Activated T-cell treated with anti-CD3 and anti-CD28 coated beads, Interleukin-2, amount 50 U/mL, for 72 hours (primary cell): Measurements from ENCODE around the gene NBAS. TPM values are rescaled to one million over a fixed set of nuclear protein-coding genes. Genes with fewer than 3 reads are reported as not detected.

Source experiments
- ATAC-seq, 2 donors: fragments of 150-1000 bp; cut with Tn5 transposase; replicated peaks in 1 of 2; 2 replicates each; pipeline ENCODE4 v1.10.0; 2021; ENCODE audit warnings: moderate library complexity in 2 of 2, mild to moderate bottlenecking in 1 of 2
- DNase-seq, 2 donors: peaks; one replicate each; pipeline ENCODE4 v3.0.0; 2021 to 2022; ENCODE audit warnings: mixed read lengths in 1 of 2
- H3K27ac Mint-ChIP-seq: one replicate; pipeline ENCODE4 v1.8.0; 2022; ENCODE audit warnings: mild to moderate bottlenecking, moderate library complexity, mixed read lengths
- H3K27me3 Mint-ChIP-seq: one replicate; pipeline ENCODE4 v1.8.0; 2022; ENCODE audit warnings: low read depth, mixed read lengths
- H3K36me3 Mint-ChIP-seq, 2 donors: one replicate each; pipeline ENCODE4 v1.8.0; 2022; ENCODE audit warnings: mixed read lengths in 2 of 2, mild to moderate bottlenecking in 1 of 2; ENCODE audit not compliant: insufficient read depth in 2 of 2
- H3K4me1 Mint-ChIP-seq: one replicate; pipeline ENCODE4 v1.8.0; 2022; ENCODE audit warnings: low read depth, mixed read lengths
- H3K4me3 Mint-ChIP-seq, 2 donors: one replicate each; pipeline ENCODE4 v1.8.0; 2022; ENCODE audit warnings: mild to moderate bottlenecking in 2 of 2, mixed read lengths in 2 of 2, moderate library complexity in 2 of 2
- H3K9me3 Mint-ChIP-seq, 2 donors: one replicate each; pipeline ENCODE4 v1.8.0; 2022; ENCODE audit warnings: mixed read lengths in 2 of 2
- total RNA-seq, 2 donors: library from RNA; stranded (reverse); gene quantifications; one replicate each; pipeline ENCODE4 v1.2.3, GENCODE V29; 2022

NBAS gene
- total RNA-seq, 2 donors from 2014 or later: 45.9 to 50.8 TPM

DNA sequence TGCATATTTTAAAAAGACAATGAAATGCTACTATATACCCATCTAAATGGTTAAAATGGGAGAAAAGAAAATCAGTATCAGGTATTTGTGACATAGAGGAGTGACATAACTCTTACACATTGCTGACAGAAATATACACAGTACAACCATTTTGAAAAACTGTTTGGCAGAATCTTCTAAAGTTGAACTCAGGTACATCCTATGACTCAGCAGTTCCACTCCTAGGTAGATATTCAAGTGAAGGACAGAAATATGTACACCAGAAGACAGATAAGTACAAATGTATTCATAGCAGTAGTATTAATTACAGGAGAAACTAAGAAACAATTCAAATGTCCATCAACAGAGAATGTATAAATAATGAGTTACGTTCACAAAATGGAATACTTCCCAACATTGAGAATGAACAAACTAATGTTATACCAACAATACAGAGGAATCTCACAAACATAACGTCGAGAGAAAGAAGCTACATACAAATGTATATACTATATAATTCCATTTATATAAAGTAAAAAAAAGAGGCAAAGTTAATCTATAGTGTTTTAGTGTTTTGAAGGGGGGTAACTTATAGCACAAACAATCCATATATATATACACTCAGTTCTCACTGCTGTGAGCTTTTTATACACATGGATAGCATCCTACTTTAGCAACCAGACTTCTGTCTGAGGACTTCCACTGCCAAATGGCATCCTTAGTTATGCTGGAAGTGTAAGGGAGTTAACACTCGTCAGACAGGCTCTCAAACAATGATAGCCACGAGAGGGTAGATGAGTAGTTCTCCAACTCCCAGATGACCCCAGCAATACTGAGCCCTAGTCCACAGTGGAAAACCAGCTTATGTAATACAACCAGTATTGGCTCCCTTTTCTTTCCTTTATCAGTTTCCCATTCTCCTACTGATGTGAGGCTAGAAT, 172.5 kb downstream of the NBAS start:
- Mint-ChIP-seq H3K27me3 (no peaks in the 10 kb centered on the region), H3K9me3 (no peaks in the 10 kb centered on the region), H3K27ac (no peak overlapping the region), H3K36me3 (peaks cover 0 to 5% of the 10 kb centered on the region in 2 donors), H3K4me3 (no peak overlapping the region), H3K4me1 (no peaks in the 10 kb centered on the region)
- ATAC-seq (no peak), DNase-seq (no peak)

DNA sequence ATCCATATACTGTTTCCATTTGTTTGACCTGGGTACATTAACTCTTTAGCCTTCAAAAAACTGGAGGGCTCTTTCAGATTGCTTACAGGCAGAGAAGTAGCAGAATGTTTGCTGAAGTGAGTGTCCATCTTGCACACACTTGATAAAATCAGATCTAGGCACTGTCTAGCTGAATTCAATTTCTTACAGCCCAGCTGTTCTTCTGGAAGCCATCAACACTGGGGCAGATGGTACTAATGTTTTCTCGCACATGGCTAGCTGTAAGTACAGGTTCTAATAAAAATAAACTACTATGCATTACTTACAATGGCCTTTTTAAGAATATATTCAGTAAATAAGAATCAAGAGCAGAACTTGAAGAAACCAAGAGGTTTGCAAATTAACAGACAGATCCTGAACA, 175.9 kb downstream of the NBAS start:
- Mint-ChIP-seq H3K36me3 (peaks cover 3 to 10% of the 10 kb centered on the region in 2 donors), H3K4me1 (no peaks in the 10 kb centered on the region)

DNA sequence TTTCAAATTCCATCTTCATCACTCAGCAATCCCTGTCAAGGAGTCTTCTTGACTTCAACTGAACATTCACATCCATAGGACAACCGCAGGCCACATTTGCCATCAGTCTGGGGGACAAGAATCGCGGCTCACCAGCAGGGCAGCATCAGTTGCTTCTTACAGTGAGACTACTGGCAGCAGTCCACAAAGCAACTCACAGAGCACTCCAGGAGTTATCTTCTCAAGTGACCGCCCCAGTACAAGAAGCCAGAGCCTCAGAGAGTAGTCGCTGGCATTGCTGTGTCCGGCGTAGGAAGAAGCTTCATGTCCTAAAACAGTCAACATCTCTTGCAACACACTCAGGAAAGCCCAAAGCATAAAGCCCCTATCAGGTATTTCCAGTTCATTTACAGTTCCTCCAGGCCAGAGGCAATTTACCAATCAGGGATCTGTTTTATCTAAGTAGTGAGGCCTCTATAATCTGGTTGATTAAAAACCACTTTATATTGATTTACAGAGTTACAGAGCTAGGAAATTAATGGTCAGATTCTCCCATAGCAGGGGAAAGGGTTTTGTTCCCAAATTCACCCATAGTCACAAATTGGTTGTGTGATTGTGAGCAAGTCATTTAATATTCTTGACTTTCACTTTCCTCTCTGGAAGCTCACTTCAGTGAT, 177.3 kb downstream of the NBAS start:
- Mint-ChIP-seq H3K4me1 (peaks cover 8% of the 10 kb centered on the region), H3K9me3 (no peaks in the 10 kb centered on the region), H3K36me3 (peaks cover 3 to 10% of the 10 kb centered on the region in 2 donors), H3K27ac (no peak overlapping the region), H3K4me3 (no peak overlapping the region), H3K27me3 (no peaks in the 10 kb centered on the region)
- ATAC-seq (no peak), DNase-seq (no peak)

More for the DNA sequence above, 175.9 kb downstream of the NBAS start:
- ATAC-seq (no peak), DNase-seq (no peak)
- H3K27ac Mint-ChIP-seq: no peak overlapping the region
- no peaks in the 10 kb centered on the region for H3K9me3 Mint-ChIP-seq
- H3K4me3 Mint-ChIP-seq: no peak overlapping the region
- no peaks in the 10 kb centered on the region for H3K27me3 Mint-ChIP-seq

DNA sequence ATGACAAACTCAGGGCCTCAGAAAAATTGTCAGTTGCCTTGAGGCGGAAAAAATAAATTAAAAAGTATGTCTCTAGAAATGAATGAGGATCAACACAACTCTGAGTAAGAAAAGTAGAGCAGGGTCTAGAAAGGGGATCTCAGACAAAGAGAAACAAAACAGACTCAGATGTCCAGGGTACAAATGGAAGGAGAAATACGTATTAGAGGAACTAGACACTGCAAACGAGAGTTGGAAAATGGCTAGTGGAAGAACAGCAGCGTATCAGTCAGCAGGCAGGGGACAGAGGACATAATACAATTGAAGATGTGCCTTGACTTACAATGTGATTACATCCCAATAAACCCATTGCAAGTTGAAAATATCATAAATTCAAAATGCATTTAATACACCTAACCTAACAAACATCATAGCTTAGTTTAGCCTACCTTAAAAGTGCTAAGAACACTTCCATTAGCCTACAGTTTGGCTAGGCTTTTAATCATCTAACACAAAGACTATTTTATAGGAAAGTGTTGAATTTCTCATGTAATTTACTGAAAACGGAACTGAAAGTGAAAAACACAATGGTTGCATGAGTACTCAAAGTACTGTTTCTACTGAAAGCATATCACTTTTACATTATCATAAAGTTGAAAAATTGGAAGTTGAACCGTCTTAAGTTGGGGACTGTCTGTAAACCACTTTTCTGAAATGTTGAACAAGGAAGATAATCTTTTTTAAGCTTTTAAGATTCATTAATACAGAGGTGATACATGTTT, 182.8 kb downstream of the NBAS start:
- ATAC-seq (peak; percentile 72), DNase-seq (no peak)
- H3K4me1 Mint-ChIP-seq: peaks cover 30% of the 10 kb centered on the region
- peak overlapping the region; percentile 43 for H3K27ac Mint-ChIP-seq
- no peaks in the 10 kb centered on the region for H3K27me3 Mint-ChIP-seq
- H3K9me3 Mint-ChIP-seq: no peaks in the 10 kb centered on the region
- peaks cover 7 to 13% of the 10 kb centered on the region in 2 donors for H3K36me3 Mint-ChIP-seq
- H3K4me3 Mint-ChIP-seq: peak overlapping the region; percentile 28 to 61

DNA sequence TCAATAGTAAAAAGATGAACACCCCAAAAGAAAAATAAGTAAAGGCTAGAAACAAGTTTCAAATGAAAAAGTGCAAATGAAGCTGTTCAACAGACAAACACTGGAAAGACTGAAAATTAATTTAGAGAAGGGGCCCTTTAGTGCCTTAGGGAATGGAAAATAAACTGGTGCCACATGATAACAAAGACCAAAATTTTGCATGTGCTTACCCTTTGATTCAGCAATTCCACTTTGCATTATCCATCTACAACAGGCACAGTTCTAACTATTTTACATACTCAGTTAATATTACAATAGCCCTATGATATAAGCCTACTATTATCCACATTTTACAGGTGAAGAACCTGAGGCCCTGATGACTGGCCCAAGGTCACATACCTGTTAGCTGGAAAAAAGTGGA, 183.9 kb downstream of the NBAS start:
- H3K4me1 Mint-ChIP-seq: peaks cover 30% of the 10 kb centered on the region
- no peaks in the 10 kb centered on the region for H3K9me3 Mint-ChIP-seq
- no peak overlapping the region for H3K27ac Mint-ChIP-seq
- H3K36me3 Mint-ChIP-seq: peaks cover 3 to 7% of the 10 kb centered on the region in 2 donors
- no peak overlapping the region for H3K4me3 Mint-ChIP-seq
- ATAC-seq (no peak), DNase-seq (no peak)
- H3K27me3 Mint-ChIP-seq: no peaks in the 10 kb centered on the region

DNA sequence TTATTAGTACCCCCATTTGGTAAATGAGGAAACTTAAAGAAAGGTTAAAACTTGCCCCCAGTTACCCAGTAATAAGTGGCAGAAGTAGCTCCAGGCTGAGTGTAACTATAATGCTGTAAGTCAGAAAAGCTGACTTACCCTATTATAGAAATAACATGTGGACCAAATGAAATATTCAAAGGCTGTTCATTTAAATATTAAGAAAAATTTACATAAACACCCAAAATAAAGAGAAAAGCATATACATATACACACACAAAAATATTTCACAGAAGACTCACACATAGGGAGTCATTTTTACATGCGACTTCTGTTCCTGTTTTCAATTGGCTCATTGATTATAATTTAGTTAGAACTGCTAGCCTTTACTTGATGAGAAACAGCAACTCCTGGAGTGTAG, 189.1 kb downstream of the NBAS start:
- Mint-ChIP-seq H3K4me3 (no peak overlapping the region), H3K27me3 (no peaks in the 10 kb centered on the region), H3K27ac (no peak overlapping the region), H3K9me3 (no peaks in the 10 kb centered on the region), H3K36me3 (peaks cover 5 to 8% of the 10 kb centered on the region in 2 donors), H3K4me1 (peaks cover 10% of the 10 kb centered on the region)
- no peak for ATAC-seq
- DNase-seq: no peak

DNA sequence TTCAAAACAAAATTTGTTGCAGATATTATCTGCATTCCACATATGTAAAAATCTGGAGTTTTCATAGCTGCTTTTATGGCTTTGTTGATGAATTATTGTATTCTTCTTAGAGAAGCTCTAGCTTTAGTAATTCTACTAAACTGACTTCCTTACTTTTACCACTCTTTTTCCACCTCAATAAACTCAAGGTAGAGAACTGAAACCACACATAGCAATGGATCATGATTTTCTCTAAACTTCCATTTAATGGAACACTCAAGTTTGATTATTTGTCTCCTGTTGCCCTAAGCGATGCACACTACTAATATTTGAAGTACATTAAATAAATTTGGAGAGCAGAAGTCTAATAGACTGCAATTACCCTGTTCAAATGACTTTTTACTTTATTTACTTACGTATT, 192.0 kb downstream of the NBAS start:
- Mint-ChIP-seq H3K4me1 (peaks cover 7% of the 10 kb centered on the region), H3K27ac (no peak overlapping the region), H3K9me3 (no peaks in the 10 kb centered on the region), H3K4me3 (no peak overlapping the region), H3K36me3 (peaks cover 7 to 8% of the 10 kb centered on the region in 2 donors), H3K27me3 (no peaks in the 10 kb centered on the region)
- DNase-seq (no peak), ATAC-seq (no peak)

DNA sequence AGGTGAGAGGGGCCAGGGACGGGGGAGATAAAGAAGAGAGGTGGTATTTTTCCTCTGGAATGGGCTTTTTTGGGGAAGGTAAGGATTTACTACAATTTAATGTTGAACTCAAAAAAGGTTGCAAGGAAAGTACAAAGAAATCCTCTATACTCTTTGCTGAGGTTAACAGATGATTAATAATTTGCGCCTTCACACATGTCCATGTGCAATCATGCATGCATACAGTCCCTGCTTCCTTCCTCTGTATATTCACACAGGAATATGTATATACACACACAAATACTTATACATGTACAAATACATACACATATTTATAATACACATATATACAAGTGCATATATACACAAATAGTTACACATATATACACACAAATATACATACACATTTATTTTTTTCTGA, 193.4 kb downstream of the NBAS start:
- Mint-ChIP-seq H3K4me1 (peaks cover 15% of the 10 kb centered on the region), H3K27me3 (no peaks in the 10 kb centered on the region), H3K27ac (no peak overlapping the region), H3K36me3 (peaks cover 4 to 7% of the 10 kb centered on the region in 2 donors), H3K4me3 (no peak overlapping the region), H3K9me3 (no peaks in the 10 kb centered on the region)
- DNase-seq (no peak), ATAC-seq (no peak)

DNA sequence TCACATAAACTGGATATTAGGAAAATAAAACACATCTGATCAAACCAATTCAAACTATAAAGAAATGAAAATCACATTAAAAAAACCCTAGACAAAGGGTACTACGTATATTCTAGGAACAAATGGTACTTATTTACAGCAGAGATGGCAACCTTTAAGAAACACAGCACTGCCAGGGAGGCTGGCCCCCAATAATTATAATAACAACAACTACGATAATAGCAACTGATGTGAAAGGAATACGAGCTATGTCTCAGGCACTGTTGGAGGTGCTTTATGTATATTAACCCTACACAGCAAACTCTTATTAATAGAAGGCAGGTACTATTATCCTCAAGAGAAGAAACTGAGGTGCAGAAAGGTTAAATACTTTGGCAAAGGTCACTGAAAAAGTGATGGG, 193.9 kb downstream of the NBAS start:
- no peak for ATAC-seq
- no peak for DNase-seq
- no peaks in the 10 kb centered on the region for H3K27me3 Mint-ChIP-seq
- H3K27ac Mint-ChIP-seq: no peak overlapping the region
- peaks cover 15% of the 10 kb centered on the region for H3K4me1 Mint-ChIP-seq
- H3K4me3 Mint-ChIP-seq: no peak overlapping the region
- no peaks in the 10 kb centered on the region for H3K9me3 Mint-ChIP-seq
- peaks cover 4 to 7% of the 10 kb centered on the region in 2 donors for H3K36me3 Mint-ChIP-seq

DNA sequence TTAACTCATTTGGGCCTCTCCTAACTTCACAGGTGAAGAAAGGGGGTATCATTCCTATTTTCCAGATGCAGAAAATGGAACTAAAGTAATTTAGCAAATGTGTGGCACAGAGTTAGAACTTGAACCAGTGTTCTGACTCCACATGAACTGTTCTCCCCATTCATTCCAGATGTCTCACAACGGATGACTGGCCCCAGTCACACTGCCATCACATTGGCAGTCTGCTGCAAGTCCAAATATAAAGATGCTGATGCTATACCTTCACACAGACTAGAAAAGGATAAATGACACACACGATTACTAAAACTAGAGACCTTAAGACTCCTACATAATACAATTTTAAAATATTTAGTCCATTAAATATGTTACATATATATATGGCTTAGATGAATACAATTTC, 195.7 kb downstream of the NBAS start:
- DNase-seq: no peak
- peaks cover 15% of the 10 kb centered on the region for H3K4me1 Mint-ChIP-seq
- no peak overlapping the region for H3K27ac Mint-ChIP-seq
- no peak overlapping the region for H3K4me3 Mint-ChIP-seq
- peaks cover 0 to 8% of the 10 kb centered on the region in 2 donors for H3K36me3 Mint-ChIP-seq
- H3K27me3 Mint-ChIP-seq: no peaks in the 10 kb centered on the region
- no peaks in the 10 kb centered on the region for H3K9me3 Mint-ChIP-seq
- no peak for ATAC-seq

DNA sequence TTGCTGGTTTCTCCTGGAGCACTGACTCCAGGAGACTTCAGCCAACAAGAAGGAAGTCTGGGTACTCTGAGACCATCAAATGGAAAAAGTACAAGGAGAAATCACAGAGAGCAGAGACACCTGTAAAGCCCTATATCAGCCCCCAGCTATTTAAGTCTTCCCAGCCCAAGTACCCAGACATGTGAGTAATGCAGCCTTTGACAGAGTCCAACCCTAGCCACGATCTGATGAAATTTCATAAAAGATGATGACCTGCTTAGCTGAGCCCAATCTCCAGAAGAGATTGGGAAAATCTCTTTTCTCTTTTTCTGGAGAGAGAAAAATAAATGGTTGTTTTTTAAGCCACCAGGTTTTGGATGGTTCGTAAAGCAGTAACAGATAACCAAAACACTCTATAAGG, 196.6 kb downstream of the NBAS start:
- Mint-ChIP-seq H3K27me3 (no peaks in the 10 kb centered on the region), H3K9me3 (no peaks in the 10 kb centered on the region), H3K36me3 (peaks cover 0 to 8% of the 10 kb centered on the region in 2 donors), H3K27ac (no peak overlapping the region), H3K4me3 (no peak overlapping the region), H3K4me1 (peaks cover 15% of the 10 kb centered on the region)
- ATAC-seq (no peak), DNase-seq (no peak)

DNA sequence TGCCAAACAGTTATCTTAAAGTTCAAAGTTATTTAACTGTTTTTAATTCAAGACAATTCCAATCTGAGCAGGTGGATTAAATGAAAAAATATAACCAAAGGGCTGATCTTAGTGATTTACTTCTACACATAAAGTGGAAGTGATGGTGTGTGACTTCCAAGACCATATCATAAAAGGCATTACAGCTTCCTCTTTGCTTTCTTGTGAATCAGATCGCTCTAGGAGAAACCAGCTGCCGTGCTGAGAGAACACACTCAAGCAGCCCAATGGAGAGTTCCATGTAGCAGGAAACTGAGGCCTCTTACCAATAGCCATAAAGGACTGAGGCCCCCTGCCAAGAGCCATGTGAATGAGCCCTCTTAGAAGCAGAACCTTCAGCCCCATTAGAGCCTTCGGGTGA, 197.4 kb downstream of the NBAS start:
- no peak overlapping the region for H3K27ac Mint-ChIP-seq
- no peaks in the 10 kb centered on the region for H3K9me3 Mint-ChIP-seq
- no peak for ATAC-seq
- H3K4me3 Mint-ChIP-seq: no peak overlapping the region
- peaks cover 15% of the 10 kb centered on the region for H3K4me1 Mint-ChIP-seq
- H3K36me3 Mint-ChIP-seq: peaks cover 0 to 8% of the 10 kb centered on the region in 2 donors
- DNase-seq: no peak
- no peaks in the 10 kb centered on the region for H3K27me3 Mint-ChIP-seq

DNA sequence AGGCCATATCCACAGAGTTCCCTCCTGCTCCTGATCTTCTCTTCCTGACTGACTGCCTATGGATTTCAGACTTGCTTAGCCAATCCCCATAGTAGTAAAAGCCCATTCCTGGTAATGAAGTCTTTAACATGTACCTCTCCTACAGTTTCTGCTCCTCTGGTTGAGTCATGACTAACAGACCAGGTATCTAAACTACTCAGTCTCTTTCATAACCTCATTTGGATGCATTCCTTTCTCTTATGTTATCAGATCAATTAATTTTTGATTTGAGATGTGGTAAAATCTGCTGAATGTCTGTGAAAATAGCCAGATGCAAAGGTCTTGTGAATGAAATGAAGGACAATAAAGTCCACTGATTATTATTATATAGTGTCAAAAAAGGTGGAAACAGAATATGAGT, 198.0 kb downstream of the NBAS start:
- Mint-ChIP-seq H3K4me3 (no peak overlapping the region), H3K4me1 (peaks cover 15% of the 10 kb centered on the region), H3K27ac (no peak overlapping the region), H3K27me3 (no peaks in the 10 kb centered on the region), H3K36me3 (peaks cover 0 to 9% of the 10 kb centered on the region in 2 donors), H3K9me3 (no peaks in the 10 kb centered on the region)
- DNase-seq: no peak
- no peak for ATAC-seq
